ENCODE data around the gene BCAR3. TPM values are rescaled to one million over a fixed set of nuclear protein-coding genes. Genes with fewer than 3 reads are reported as not detected.
"Not testable (repeated sequence)": the region's sequence is repeated elsewhere in the genome, so short reads cannot be mapped to it uniquely, and the experiment has no call there.

BCAR3 gene
- total RNA-seq, 1 donor from 2014 or later: 9.2 TPM

- TF ChIP-seq CTCF (IDR thresholded peaks at IDR 0.05; ENCODE audit: unreplicated experiment): no peak
- H3K27me3 Mint-ChIP-seq (ENCODE audit: low read depth): no peaks in the 10 kb centered on the region
- no peak overlapping the region for H3K27ac Mint-ChIP-seq
- H3K36me3 Mint-ChIP-seq: no peaks in the 10 kb centered on the region
- no peak overlapping the region for H3K4me3 Mint-ChIP-seq
- H3K9me3 Mint-ChIP-seq: no peaks in the 10 kb centered on the region
- no peak for DNase-seq (ENCODE audit: low spot score in 2 of 2, unreplicated experiment in 2 of 2)
- H3K4me1 Mint-ChIP-seq: peaks cover 6% of the 10 kb centered on the region
Observed at GRCh38 chr1:93699503-93700168, 18.0 kb upstream of the BCAR3 start.

- Mint-ChIP-seq H3K4me1 (peaks cover 6% of the 10 kb centered on the region), H3K36me3 (no peaks in the 10 kb centered on the region), H3K9me3 (no peaks in the 10 kb centered on the region), H3K4me3 (no peak overlapping the region), H3K27ac (no peak overlapping the region), H3K27me3 (ENCODE audit: low read depth) (no peaks in the 10 kb centered on the region)
- no peak for TF ChIP-seq CTCF (IDR thresholded peaks at IDR 0.05; ENCODE audit: unreplicated experiment)
- no peak for DNase-seq (ENCODE audit: low spot score in 2 of 2, unreplicated experiment in 2 of 2)
Observed at GRCh38 chr1:93699049-93699384, 17.4 kb upstream of the BCAR3 start.

DNA sequence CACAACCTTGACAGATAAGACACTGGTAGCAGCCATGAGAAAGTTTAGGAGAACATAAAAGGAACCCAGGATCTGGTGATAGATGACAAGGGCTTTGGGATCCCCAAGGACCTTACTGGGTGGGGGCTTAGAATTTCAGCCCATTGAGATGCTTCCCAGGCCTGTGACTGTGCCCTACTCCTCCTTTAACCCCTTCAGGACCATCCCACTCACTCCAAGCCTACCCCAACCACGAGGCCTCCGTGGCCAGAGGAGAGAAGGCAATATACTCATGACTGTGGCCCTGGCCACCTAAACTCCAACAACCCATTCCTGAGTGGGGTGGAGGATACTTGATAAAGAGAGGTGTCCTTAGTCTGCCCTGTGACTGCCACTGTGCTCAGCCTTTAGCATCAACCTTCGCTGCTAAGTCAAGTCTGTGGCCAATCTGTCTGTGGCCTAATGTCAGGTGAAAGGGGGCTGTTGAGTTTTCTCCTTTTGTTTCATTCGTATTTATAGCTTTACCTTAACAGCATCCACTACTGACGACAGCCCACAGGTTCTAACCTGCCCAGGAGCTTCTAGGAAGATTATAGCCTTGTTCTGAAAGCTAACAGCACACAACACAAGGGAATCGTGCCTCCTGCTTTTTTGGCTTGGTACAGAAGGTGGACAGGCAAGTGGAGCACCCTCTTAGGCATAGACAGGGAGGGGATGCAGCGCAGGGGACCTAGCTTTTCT, 16.9 kb upstream of the BCAR3 start:
- no peaks in the 10 kb centered on the region for H3K27me3 Mint-ChIP-seq (ENCODE audit: low read depth)
- H3K36me3 Mint-ChIP-seq: no peaks in the 10 kb centered on the region
- no peaks in the 10 kb centered on the region for H3K9me3 Mint-ChIP-seq
- TF ChIP-seq CTCF (IDR thresholded peaks at IDR 0.05; ENCODE audit: unreplicated experiment): no peak
- DNase-seq (ENCODE audit: low spot score in 2 of 2, unreplicated experiment in 2 of 2): no peak
- H3K4me3 Mint-ChIP-seq: no peak overlapping the region
- peaks cover 6% of the 10 kb centered on the region for H3K4me1 Mint-ChIP-seq
- H3K27ac Mint-ChIP-seq: no peak overlapping the region

DNA sequence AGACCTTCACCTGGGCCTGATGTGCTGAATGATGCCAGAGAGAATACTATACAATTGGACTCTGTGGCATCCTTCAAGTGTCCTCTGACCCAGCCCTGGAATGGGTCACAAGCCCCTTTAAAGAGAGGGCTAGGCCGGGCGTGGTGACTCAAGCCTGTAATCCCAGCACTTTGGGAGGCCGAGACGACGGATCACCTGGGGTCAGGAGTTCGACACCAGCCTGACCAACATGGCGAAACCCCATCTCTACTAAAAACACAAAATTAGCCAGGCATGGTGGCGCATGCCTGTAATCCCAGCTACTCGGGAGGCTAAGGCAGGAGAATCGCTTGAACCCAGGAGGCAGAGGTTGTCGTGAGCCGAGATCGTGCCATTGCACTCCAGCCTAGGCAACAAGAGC, 15.9 kb upstream of the BCAR3 start:
- DNase-seq (ENCODE audit: low spot score in 2 of 2, unreplicated experiment in 2 of 2); H3K27ac Mint-ChIP-seq; H3K9me3 Mint-ChIP-seq; H3K4me3 Mint-ChIP-seq; H3K4me1 Mint-ChIP-seq; H3K27me3 Mint-ChIP-seq (ENCODE audit: low read depth); H3K36me3 Mint-ChIP-seq: not testable (repeated sequence)

DNA sequence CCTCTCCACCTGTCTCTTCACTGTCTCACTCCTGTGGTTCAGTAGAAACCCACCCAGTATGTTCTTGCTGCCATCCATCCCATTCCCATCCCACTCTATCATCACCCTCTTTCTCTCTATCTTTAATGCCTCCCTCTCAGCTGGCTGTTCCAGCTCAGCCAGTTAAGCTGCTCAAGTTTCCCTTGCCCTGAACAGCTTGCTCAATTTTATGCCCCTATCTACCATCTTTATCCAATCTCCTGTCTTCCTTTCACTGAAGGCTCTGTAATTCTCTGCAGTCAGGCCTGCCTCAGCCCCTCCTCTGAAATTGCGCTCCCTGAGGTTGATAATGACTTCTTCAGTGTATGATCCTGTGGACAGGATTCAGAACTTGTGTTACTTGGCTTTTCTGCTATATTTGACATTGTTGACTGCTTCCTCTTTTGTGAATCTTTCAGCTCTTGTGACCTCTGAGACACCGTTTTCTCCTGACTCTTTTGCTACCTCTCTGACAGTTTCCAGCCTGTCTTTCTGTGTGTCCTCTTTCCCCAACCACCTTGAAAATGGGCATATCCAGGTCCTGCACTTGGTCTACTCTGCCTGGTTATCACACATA, 13.9 kb upstream of the BCAR3 start:
- H3K4me1 Mint-ChIP-seq: peaks cover 11% of the 10 kb centered on the region
- H3K27ac Mint-ChIP-seq: no peak overlapping the region
- TF ChIP-seq CTCF (IDR thresholded peaks at IDR 0.05; ENCODE audit: unreplicated experiment): no peak
- no peaks in the 10 kb centered on the region for H3K36me3 Mint-ChIP-seq
- H3K27me3 Mint-ChIP-seq (ENCODE audit: low read depth): no peaks in the 10 kb centered on the region
- no peak overlapping the region for H3K4me3 Mint-ChIP-seq
- H3K9me3 Mint-ChIP-seq: no peaks in the 10 kb centered on the region
- no peak for DNase-seq (ENCODE audit: low spot score in 2 of 2, unreplicated experiment in 2 of 2)

- H3K9me3 Mint-ChIP-seq: no peaks in the 10 kb centered on the region
- no peak overlapping the region for H3K4me3 Mint-ChIP-seq
- H3K4me1 Mint-ChIP-seq: peaks cover 11% of the 10 kb centered on the region
- TF ChIP-seq CTCF (IDR thresholded peaks at IDR 0.05; ENCODE audit: unreplicated experiment): no peak
- DNase-seq (ENCODE audit: low spot score in 2 of 2, unreplicated experiment in 2 of 2): no peak
- H3K27ac Mint-ChIP-seq: no peak overlapping the region
- H3K27me3 Mint-ChIP-seq (ENCODE audit: low read depth): no peaks in the 10 kb centered on the region
- H3K36me3 Mint-ChIP-seq: no peaks in the 10 kb centered on the region
Observed at GRCh38 chr1:93694819-93695218, 13.2 kb upstream of the BCAR3 start.
